Right renal cortex interstitium (tissue), 3 donors: ENCODE results near the gene CIAO2B. TPM values are rescaled to one million over a fixed set of nuclear protein-coding genes. Genes with fewer than 3 reads are reported as not detected.
"Not testable (repeated sequence)": the region's sequence is repeated elsewhere in the genome, so short reads cannot be mapped to it uniquely, and the experiment has no call there.

Source experiments
- DNase-seq, 3 donors: peaks; one replicate each; pipeline ENCODE4 v3.0.0-alpha.2; 2013; ENCODE audit warnings: low read depth in 3 of 3, low spot score in 2 of 3
- polyA plus RNA-seq, 3 donors: library from polyadenylated mRNA; unstranded; fragments of 120-200 nt; gene quantifications; one replicate each; pipeline ENCODE4 v1.2.1, GENCODE V29; 2013; ENCODE audit not compliant: insufficient read length in 3 of 3

Gene CIAO2B
- polyA plus RNA-seq, 3 donors: 76.4 to 98.5 (median 95.7) TPM

DNA sequence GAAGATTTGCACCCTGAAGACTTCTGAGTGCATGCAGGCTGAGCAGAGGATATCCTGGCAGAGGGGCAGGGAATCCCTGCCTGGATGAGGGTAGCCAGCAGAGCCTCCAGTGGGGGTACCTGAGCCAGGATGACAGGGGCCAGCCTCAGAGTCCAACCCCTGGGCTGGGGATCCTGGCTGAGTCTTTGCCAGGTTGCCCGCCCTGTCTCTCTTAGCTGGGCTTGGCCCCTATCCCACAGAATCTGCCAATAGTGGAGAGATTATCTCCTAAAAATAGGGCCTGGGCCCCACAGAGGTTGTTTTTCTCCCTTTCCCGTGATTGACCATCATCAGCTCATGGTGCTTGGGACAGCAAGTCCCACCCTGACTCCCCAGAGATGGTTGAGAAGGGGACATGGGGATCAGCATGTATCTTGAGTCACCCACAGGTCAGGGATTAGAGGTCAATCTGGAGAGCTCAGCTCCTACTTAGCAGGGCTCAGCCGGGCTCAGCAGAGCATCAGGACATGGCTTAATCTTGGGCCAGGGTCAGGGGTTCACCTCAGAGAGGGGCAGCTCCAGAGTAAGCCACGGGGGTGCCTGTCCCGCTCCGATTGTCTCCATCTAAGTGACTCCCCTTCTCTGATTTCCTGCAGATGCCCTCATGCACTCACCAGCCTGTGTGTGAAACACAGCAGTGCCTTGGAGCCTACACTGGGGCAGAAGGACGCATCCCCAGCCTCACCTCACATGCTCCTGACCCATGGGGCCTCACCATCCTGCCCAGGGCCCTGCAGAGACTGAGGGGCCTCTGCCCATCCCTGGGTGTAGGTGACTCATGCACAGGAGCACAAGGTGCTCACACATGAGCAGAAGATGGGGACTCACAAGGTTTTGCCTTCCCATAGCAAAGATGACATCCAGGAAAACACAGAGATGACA is 27.0 kb downstream of the CIAO2B start:
- no peak for DNase-seq

DNA sequence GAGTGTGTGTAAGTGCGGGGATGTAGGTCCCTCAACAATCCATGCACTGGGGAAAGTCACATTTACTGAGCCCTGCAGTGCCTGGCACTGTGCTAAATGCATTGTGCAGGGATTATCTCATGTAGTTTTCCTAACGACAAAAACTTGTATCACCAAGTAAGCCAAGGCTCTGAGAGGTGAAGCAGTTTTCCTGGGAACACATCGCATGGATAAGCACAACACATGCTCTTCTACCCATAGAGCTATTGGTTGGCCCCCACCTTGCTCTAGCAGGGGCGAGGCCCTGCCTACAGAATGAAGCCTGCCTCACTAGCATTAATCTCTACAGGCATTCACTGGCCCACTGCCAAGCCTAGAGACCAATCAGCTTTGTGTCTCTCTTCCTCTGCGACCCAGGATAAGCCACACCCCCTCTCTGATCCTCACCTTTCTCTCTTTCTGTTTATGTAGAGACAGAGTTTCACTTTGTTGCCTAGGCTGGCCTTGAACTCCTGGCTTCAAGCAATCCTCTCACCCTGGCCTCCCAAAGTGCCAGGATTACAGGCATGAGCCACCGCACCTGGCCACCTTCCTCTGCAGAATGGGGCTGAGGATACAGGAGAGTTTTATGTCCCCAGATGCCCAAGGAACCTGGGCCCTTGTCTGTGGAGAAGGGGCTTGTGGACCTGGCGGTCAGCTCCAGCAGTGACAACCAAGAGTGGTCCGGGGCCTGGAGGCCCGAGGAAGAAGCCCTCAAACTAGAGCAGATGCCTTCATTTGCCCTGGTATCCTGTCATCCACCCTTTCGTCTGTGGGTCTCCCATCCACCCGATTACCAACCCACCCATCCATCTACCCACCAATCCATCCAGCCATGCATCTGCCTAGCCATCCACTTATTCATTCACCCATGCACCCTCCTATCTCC is 28.3 kb downstream of the CIAO2B start:
- no peak for DNase-seq

DNA sequence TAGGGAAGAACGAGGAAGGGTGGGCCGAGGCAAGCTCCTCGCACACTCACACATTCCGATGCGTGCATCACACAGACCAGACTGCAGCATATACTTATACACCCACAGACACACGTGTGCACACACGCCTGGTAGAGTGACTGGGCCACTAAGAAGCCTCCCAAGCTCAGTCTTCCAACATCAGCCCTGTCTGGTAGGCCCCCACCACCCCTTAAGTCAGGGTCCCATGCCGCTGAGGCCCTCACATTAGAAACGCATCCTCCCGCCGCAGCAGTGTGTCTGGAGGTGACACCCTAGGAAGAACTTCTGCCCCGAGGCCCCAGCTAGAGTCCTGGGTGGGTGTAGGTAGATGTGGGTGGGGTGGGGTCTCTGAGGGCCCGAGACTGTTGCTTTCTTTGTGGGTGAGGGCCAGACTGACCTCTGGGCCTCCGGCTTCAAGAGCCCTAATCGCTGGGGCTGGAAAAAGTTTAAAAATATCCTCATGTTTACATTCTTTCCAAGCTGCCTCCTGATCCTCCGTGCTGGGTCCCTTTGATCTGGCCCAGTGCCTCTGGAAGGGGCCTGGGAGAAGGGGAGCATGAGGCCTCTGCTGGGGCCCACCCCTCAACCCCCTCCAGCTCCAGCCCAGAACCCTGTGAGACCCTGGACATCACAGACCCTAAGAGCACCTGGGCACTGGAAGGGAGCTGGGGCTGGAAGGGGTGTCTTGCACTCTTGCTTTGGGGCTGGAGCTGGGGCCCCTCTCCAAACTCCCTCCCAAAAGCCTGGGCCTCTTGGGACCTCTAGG is 29.2 kb downstream of the CIAO2B start:
- no peak for DNase-seq

DNA sequence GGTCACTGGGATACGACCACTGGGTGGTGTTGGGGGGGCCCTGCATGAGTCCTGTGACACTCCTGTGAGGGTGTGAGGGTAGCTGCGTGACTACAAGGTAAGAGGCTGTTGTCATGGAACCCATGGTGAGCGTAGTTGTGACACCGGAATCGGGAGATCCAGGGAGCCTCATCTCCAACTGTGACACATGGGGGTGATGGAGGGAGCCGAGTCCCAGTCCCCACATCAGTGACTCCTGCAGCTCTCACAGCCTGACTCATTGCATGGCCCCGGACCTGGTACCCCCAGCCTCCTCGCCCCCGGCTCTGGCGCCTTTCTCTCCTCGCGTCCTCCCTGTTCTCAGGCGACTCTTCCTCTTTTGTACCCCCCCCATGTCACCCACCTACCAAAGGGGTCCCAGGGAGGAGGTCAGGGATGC is 29.8 kb downstream of the CIAO2B start:
- no peak for DNase-seq

DNA sequence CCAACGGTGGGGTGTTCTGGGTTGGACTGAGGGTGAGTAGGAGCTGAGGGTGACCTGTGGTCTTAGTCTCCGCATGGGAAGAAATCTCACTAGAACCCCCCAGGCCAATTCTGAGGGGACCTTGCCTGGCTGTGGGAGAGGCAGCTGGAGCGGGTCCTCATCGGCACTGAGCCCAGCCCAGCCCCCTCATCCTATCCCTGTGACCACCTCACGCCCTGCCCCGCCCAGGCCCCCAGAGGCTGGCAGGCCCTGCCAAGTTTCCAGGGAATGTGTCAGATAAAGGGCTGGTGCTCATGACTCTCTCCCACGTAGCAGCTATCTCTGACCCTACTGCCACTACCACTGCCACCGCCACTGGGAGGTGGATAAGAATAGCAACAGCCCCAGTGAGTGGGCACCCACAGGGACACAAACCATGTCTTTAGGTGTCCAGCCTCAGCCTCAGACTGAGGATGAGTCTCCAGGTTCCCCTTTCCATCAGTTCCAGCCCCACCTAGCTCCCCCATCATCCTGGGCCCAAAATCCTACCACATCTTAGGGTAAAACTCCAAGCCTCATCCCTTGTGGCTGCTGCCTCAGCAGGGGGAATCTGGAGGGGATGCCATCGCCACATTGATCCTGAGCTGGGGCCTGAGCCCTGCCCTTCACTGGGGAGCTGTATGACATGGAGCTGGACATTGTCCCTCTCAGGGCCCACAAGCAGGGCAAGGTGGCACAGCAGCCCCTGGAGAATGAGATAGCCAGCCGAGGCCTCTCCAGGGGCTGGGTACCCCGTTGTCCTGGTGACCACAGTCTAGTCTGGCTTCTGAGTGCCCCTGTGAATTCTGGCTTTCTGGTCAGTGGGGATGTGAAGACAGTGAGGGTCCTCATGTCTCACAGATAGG is 30.4 kb downstream of the CIAO2B start:
- DNase-seq: no peak

DNA sequence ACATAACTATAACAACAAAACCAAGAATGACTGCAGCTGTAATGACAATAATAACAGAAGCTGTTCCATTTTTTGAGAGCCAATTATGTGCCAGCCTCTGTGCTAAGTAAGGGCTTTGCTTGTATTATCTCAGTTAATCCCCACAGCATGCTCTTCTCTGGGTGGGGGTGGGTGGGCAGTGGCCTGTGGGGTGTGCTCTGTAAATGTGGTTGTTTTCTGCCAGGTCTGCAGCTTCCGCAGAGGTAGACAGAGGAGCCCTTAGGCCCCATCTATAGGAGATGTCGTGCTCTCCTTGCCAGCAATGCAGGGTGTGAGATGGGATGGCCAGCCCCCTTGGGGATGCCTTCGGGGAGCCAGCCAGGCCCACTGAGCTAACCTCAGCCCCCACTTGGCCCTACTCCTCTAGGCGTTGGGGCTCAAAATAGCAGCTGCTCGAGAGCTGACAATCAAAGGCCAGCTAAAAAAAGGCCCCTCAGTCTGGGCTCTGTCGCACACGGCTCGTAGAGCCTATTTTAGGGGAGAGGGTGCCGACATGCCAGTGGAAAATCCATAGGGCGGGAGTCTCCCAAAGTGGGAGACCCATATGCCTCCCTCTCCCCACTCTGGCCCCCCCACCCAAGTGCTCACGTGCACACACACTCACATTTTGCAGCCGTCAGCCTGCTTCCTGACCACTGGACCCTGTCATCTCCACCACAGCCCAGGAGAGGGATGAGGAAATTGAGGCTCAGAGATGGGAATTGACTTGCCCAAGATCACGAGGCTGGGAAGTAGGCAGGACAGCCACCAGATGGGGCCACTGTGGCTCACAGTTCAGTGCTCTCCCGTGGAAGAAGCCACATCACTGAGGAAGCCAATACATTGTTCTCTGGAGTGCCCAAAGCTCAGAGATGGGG is 31.3 kb downstream of the CIAO2B start:
- DNase-seq: no peak

DNA sequence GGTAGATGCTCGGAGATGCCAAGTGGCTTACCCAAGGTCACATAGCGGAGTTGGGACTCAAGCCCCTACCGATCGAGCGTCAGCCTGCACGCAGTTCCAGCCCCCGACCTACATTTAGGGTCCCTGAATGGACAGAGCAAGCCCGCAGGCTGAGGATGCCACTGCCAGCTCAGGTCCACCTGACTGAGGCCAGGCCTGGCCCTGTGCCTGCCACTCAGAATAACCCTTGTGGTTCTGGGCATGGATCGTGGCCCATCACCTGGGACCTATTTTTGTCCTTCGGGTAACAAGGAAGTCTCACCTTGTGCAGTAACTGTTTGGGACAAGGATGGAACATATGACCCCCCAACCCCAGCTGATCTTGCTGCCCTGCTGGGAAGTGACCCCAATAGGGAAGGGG is 32.6 kb downstream of the CIAO2B start:
- DNase-seq: no peak

DNA sequence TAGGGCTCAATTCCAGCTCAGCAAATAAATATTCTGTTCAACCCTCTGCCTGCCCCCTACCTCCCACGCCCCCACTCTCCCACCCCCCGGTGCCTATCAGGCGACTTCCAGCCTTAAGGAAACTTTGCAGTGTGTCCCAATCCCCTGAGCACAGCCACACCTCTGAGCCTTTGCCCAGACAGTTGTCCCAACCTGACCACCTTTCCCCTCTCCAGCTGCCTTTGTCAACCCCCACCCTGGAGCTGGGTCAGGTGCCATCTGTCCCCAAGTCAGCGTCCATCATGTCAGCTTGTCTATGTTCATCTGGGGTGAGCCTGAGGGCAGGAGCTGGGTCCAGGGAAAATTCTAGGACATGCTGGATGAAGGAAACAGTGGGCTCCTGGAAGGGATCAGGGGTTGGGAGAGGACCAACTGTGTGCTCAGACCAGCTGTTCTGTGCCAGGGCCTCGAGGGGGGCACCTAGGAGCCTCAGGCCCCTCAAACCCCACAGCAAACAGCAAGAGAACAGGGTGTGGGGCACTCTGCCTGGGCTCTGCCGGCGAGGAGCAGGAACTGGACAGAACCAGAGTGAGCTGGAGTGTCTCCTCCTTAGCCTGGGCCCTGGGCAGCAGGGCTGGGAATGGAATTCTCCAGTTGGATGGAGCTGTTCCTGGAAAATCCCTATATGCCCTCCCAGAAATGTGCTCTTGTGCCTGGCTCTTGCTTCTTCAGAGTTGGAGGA is 33.3 kb downstream of the CIAO2B start:
- no peak for DNase-seq

DNA sequence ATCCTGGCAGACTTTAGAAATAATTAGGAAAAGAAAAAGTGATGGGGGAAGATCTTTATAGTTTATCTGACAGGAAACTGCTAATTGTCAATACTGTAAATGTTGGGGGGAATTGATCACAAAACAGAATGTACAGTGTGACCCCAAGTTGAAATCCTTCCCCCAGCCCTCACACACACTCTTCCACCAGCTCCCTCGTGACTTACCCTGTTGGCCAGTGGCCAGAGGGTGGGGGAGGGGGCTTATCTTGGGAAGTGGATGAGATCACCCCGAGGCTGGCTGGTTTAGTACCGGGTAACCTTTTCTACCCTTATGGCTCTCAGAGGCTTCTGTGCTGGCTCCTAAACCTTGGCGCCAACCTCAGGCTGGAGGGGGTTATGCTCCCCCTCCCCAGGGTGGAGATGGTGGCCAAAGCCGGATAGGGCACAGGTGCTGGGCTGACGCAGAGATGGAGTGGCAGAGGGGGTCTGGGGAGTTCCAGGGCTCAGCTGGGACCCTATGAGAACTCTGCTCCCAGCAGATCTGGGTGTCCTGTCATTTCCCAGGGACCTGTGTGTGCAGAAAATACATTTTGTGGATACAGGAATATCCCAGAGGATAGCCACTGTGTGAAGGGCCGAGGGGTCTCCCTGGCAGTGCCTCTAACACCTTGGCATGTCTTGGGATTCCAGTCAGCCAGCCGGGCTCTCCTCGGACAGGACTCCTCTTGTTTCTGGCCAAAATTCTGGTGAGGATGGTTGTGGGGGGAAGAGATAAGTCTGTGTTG is 34.1 kb downstream of the CIAO2B start:
- peak in 2 of 3 donors; percentile 67 to 81 for DNase-seq

DNA sequence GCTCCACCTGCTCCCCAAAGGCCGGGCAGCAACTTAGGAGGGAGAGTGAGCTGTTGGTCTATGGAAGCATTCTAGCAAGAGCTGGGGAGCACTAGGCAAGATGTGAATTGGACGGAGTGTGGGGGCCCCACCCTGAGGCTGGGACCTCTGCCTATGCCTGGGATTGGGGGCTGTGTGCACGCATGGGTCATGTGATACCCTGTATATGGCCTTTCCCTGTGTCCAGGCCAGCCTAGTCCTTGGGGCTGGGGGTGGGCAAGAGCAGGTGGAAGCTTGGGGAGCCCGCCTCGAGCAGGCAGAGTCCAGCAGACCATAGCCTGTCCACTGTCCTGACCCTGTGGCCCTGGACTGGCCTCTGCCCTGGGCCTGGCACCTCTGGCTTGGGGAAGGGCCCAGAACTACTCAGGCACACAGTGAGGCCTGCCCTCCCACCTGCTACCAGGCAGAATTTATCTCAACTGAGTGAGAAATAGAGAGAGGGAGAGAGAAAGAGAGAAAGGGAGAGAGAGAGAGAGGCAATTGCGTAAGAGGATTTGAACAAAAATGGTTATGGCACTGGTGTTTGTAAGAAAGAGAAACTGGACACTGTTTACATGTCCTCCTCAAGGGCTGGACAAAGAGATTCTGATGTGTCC is 34.8 kb downstream of the CIAO2B start:
- no peak for DNase-seq

DNA sequence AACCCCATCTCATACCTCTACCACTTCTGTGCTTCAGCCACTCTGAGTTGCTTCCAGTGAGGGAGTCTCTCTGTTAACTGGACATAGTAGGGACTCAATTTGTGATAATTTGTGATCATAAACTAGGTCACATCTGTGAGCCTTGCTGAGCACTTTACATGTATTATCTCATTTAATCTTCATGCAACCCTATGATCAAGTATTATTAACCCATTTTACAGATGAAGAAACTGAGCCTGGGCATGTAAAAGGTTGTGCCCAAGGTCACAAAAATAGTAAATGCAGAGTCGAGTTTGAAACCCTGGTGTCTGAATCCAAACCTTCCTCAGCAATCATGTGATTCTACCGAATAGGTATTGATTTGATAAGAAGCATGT is 35.3 kb downstream of the CIAO2B start:
- DNase-seq: no peak

DNA sequence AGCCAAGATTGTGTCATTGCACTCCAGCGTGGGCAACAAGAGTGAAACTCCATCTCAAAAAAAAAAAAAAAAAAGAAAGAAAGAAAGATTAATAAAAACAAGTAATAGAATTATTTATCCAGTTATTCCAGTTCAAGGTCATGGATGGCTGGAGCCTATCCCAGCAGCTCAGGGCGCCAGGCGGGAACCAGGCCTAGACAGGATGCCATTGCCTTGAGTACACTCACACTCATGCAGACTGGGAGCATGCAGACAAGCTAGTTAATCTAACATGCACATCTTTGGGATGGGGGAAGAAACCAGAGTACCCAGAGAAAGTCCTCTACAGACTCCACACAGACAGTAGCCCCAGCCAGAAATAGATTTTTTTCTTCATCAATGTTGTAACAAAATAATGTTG is 36.0 kb downstream of the CIAO2B start:
- DNase-seq: no peak

DNA sequence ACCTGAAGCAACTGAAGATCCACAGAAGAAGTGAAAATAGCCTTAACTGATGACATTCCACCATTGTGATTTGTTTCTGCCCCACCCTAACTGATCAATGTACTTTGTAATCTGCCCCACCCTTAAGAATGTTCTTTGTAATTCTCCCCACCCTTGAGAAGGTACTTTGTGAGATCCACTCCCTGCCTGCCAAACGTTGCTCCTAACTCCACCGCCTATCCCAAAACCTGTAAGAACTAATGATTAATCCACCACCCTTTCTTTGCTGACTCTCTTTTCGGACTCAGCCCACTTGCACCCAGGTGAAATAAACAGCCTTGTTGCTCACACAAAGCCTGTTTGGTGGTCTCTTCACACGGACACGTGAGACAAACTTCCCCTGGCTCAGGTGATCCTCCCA is 37.5 kb downstream of the CIAO2B start:
- DNase-seq: not testable (repeated sequence)

DNA sequence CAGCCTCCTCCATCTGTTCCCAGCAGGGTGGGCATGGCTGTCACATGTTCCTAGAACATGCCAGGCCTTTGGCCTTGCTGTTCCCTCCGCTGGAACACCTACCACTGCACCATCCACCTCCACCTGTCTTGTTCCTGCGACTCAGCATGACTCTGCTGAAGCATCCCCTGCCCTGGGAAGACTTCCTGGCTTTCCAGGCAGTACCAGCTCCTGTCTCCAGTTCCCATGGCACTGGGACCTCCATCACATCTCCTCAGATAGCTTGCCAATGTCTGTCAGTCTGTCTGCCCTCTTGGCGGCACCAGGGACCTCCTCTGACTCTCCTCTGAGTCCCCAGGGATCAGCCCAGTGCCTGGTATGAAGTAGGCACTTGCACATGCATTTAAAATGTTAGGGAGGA is 38.2 kb downstream of the CIAO2B start:
- DNase-seq: no peak

DNA sequence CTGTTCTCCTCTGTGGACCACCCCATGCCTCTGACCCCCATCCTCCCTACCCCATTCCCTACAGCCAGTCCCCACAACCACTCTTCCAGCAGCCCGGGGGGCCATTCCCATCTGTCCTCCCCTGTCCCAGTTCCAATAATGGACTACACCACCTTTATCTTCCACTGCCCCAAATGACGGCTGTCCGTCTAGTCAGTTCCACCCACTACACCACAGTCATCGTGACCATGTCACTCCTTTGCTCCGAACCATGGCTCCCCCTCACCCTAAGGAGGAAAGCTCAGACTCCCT is 38.6 kb downstream of the CIAO2B start:
- DNase-seq: no peak

DNA sequence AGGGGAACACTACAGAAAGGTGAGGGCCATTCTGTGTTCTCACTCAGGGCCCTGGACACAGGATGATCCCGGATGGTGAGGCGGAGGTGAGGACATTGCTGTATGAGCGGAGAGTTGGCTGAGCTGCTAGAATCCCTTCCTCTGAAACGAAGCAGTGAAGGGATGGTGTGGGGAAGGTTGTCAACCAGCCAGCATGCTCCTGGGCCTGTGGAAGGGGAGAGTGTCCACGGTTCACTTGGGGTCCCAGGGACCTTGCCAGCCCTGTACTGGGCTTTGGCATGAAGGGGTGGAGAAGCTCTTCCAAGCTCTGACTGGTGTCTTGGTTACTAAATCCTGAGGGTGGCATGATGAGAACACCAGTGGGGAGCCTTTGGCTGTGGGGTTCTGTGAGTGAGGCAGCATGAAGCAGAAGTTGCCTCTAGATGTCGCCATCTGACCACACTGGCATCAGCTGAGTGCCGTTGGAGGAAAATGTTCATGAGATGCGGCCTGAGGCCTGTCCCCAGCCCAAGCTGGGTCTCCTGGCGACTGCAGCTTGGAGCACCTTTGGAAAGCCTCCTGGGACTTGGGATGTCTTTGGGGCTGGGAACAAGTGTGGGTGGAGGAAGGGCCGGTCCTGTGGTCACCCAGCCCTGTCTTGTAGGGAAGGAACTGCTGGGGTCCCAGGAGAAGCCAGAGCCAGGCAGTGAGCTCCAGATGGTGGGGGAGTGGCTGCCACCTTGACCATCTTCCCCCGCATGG is 39.1 kb downstream of the CIAO2B start:
- DNase-seq: no peak

DNA sequence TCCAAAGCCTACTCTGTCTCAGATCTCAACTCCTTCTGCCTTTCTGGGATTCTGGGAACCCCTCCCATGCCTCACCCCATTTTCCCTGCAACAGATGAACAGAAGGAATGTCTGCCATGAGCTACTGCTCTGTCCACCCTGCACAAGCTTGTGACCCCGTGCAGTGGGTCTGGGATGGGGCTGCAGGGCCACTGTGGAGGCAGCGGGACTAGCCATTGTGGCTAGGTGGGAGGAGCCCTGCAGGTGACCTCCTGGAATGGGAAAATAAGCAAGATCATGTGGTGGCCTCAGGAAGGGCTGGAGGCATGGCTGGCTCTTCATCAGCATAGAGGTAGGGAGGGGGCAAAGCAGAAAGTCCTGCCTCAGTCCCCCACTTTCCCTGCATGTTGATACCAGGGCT is 40.1 kb downstream of the CIAO2B start:
- no peak for DNase-seq
